RWPE2 (cell line): ENCODE measurements around the gene VARS2.
"Not testable (repeated sequence)": the region's sequence is repeated elsewhere in the genome, so short reads cannot be mapped to it uniquely, and the experiment has no call there.

Source experiments
- ATAC-seq: fragments of 200-7000 bp; cut with Tn5 transposase; 3 replicates; pipeline ENCODE4 v1.9.1; 2021; ENCODE audit warnings: low read depth
- DNase-seq: peaks from one replicate; pipeline ENCODE4 v3.0.0-alpha.2; 2020; ENCODE audit warnings: low spot score
- H3K27ac ChIP-seq: fragments of 450-650 bp; 2 replicates; pipeline ENCODE4 v1.5.1; 2017; ENCODE audit warnings: mild to moderate bottlenecking; ENCODE audit not compliant: poor library complexity, severe bottlenecking
- H3K27me3 ChIP-seq: fragments of 250-450 bp; sonication (Bioruptor Pico); 2 replicates; pipeline ENCODE4 v1.5.1; 2021; ENCODE audit warnings: mild to moderate bottlenecking, moderate library complexity; ENCODE audit not compliant: insufficient read depth, poor library complexity, severe bottlenecking
- H3K36me3 ChIP-seq: fragments of 250-450 bp; sonication (Bioruptor Pico); 2 replicates; pipeline ENCODE4 v1.5.1; 2020; ENCODE audit warnings: low read depth, mild to moderate bottlenecking, moderate library complexity
- H3K4me1 ChIP-seq: fragments of 250-450 bp; sonication (Bioruptor Pico); 2 replicates; pipeline ENCODE4 v1.5.1; 2021; ENCODE audit warnings: mild to moderate bottlenecking, moderate library complexity; ENCODE audit not compliant: insufficient read depth, poor library complexity, severe bottlenecking
- H3K4me3 ChIP-seq: fragments of 250-450 bp; sonication (Bioruptor Pico); 2 replicates; pipeline ENCODE4 v1.5.1; 2021; ENCODE audit warnings: mild to moderate bottlenecking, moderate library complexity; ENCODE audit not compliant: severe bottlenecking
- H3K9me3 ChIP-seq: fragments of 250-450 bp; sonication (Bioruptor Pico); 2 replicates; pipeline ENCODE4 v1.5.1; 2021; ENCODE audit warnings: mild to moderate bottlenecking, moderate library complexity; ENCODE audit not compliant: severe bottlenecking
- CTCF ChIP-seq: fragments of 450-650 bp; IDR thresholded peaks from one replicate; pipeline ENCODE4 v1.5.1; 2017; ENCODE audit warnings: mild to moderate bottlenecking, moderate library complexity; ENCODE audit not compliant: poor library complexity, severe bottlenecking

The VARS2 gene

DNA sequence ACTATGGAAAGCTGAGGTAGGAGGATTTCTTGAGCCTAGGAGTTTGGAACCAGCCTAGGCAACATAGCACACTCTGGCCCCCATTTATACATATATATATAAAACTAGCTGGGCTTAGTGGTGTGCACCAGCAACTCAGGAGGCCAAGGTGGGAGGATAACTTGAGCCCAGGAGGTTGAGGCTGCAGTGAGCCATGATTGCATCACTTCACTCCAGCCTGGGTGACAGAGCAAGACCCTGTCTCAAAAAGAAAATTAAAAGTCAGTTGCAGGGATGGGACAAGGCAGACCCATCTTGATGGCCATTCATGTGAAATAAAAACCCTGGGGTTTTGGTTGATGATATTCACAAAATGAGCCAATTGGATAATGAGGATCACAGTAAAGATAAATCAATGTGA lies 12.6 kb upstream of the VARS2 start:
- no peak for ATAC-seq
- Histone ChIP-seq H3K4me3 (no peak overlapping the region), H3K9me3 (no peaks in the 10 kb centered on the region), H3K36me3 (peaks cover 29% of the 10 kb centered on the region), H3K4me1 (no peaks in the 10 kb centered on the region), H3K27ac (no peak overlapping the region), H3K27me3 (no peaks in the 10 kb centered on the region)
- no peak for DNase-seq
- TF ChIP-seq CTCF = no peak

DNA sequence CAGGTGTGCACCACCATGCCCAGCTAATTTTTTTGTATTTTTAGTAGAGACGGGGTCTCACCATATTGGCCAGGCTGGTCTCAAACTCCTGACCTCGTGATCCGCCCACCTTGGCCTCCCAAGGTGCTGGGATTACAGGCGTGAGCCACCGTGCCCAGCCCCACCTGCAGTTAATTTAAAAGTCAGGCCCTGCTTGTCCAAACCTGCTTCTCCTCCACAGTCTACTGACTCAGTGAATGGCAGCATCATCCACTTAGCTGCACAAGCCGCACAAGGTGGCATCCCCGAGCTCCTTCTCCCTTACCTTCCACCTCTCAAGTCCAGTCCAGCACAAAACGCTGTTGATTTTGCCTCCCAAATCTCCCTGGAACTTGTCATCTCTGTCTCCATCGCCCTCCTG lies 11.8 kb upstream of the VARS2 start:
- H3K36me3 ChIP-seq = peaks cover 24% of the 10 kb centered on the region
- DNase-seq, H3K27ac ChIP-seq, H3K4me3 ChIP-seq, H3K27me3 ChIP-seq, H3K4me1 ChIP-seq, H3K9me3 ChIP-seq: not testable (repeated sequence)
- peak; percentile 41; the same call in 1 of the 3 replicates for ATAC-seq

- Histone ChIP-seq H3K4me3 (no peak overlapping the region), H3K27ac (no peak overlapping the region), H3K9me3 (no peaks in the 10 kb centered on the region), H3K36me3 (peaks cover 19% of the 10 kb centered on the region), H3K27me3 (no peaks in the 10 kb centered on the region), H3K4me1 (no peaks in the 10 kb centered on the region)
- no peak for DNase-seq
- no peak for TF ChIP-seq CTCF
- ATAC-seq = no peak
These were observed 11.3 kb upstream of the VARS2 start for GRCh38 chr6:30902709-30903108.

DNA sequence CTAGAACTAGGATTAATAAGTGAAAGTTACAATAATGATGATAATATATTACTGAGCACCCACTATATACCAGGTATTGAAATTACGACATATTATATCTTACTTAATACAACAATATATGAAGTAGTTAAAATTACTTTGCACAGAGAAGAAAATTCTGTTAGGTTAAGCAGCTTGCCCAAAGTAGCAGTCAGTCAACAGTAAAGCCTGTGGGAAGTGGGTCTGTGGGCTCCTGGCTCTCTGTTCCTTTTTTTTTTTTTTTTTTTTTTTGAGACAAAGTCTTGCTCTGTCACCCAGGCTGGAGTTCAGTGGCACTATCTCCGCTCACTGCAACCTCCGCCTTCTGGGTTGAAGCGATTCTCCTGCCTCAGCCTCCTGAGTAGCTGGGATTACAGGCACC lies 10.8 kb upstream of the VARS2 start:
- DNase-seq = no peak
- TF ChIP-seq CTCF = no peak
- Histone ChIP-seq H3K9me3 (no peaks in the 10 kb centered on the region), H3K36me3 (peaks cover 14% of the 10 kb centered on the region), H3K4me1 (no peaks in the 10 kb centered on the region), H3K4me3 (no peak overlapping the region), H3K27me3 (no peaks in the 10 kb centered on the region), H3K27ac (no peak overlapping the region)
- ATAC-seq = no peak

GRCh38 chr6:30907290-30907757 lies 6.7 kb upstream of the VARS2 start:
- not testable (repeated sequence) for DNase-seq, H3K9me3 ChIP-seq, ATAC-seq, H3K27me3 ChIP-seq, H3K4me1 ChIP-seq
- peak overlapping the region; percentile 2 for H3K27ac ChIP-seq
- H3K36me3 ChIP-seq = peaks cover 16% of the 10 kb centered on the region
- H3K4me3 ChIP-seq = peak overlapping the region; percentile 63

DNA sequence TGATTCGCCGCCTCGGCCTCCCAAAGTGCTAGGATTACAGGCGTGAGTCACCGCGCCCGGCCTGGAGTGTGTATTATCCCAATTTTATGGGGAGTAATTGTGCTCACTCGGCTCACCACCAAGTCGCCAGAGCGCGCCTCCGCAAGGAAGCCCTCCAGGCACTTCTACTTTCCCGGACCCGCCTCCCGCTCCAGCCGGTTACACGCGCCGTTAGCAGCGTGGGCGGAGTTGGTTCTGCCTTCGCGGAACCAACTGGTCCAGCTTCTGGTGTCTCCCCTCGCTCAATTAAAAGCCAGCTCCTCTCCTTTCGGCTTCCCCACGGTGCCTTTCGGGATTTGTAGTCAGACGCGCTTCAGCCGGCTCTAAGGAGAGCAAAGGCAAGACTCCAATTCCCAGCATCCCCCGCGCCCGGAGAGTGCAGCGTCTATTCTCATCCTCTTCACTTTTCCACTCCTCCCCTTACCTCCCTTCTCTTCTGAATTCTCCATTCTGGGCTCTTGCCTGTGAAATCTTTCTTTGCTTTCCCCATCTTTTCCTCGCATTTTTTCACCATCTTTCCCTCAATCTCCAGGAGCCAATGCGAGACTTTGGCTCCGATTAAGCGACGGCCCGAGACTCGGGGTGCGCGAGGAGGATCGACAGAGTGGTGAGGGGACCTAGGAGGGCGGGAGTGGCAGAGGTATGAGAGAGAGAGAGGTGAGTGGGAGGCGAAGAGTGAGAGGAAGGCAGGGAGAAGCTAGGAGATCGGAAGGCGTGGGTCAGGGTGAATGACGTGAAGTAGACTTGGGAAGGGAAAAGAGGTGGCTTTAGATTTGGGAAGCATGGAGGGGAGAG lies 6.1 kb upstream of the VARS2 start, which contains the start of gene GTF2H4:
Gene GTF2H4, plus strand, starts transcription at position 450 of the 834 bp plus-strand sequence.
- Histone ChIP-seq H3K4me1 (no peaks in the 10 kb centered on the region), H3K27me3 (no peaks in the 10 kb centered on the region), H3K4me3 (peak within 1 kb of the TSS; percentile 63), H3K9me3 (no peaks in the 10 kb centered on the region), H3K27ac (peak within 1 kb of the TSS; percentile 40), H3K36me3 (peaks cover 21% of the 10 kb centered on the region)
- DNase-seq = peak; percentile 98
- peak; percentile 96 for ATAC-seq
- TF ChIP-seq CTCF = peak; percentile 10
